GM21515 (cell line): ENCODE measurements around the gene WBP1L.
"Not testable (repeated sequence)": the region's sequence is repeated elsewhere in the genome, so short reads cannot be mapped to it uniquely, and the experiment has no call there.

Experiments
- ATAC-seq: cut with Tn5 transposase; IDR thresholded peaks from one replicate; pipeline ENCODE4 v1.9.1; 2021; ENCODE audit not compliant: unreplicated experiment

Gene WBP1L

GRCh38 chr10:102758240-102758932 lies 14.6 kb downstream of the WBP1L start:
- ATAC-seq = no peak

- ATAC-seq = not testable (repeated sequence)
These were observed 15.2 kb downstream of the WBP1L start for GRCh38 chr10:102758933-102759262.

- no peak for ATAC-seq
These were observed 15.9 kb downstream of the WBP1L start for GRCh38 chr10:102759497-102760210.

- no peak for ATAC-seq
These were observed 18.2 kb downstream of the WBP1L start for GRCh38 chr10:102761981-102762380.

- ATAC-seq = no peak
These were observed 18.8 kb downstream of the WBP1L start for GRCh38 chr10:102762401-102763015.

- no peak for ATAC-seq
These were observed 19.4 kb downstream of the WBP1L start for GRCh38 chr10:102763037-102763607.

GRCh38 chr10:102764470-102765161 lies 20.9 kb downstream of the WBP1L start:
- no peak for ATAC-seq

GRCh38 chr10:102765336-102765735 lies 21.6 kb downstream of the WBP1L start:
- ATAC-seq = no peak

- no peak for ATAC-seq
These were observed 23.8 kb downstream of the WBP1L start for GRCh38 chr10:102767428-102768160.

GRCh38 chr10:102769375-102770107 lies 25.8 kb downstream of the WBP1L start:
- no peak for ATAC-seq

- no peak for ATAC-seq
These were observed 26.3 kb downstream of the WBP1L start for GRCh38 chr10:102770108-102770482.

- ATAC-seq = no peak
These were observed 27.0 kb downstream of the WBP1L start for GRCh38 chr10:102770792-102771191.

GRCh38 chr10:102773320-102773719 lies 29.6 kb downstream of the WBP1L start:
- no peak for ATAC-seq

GRCh38 chr10:102773986-102774385 lies 30.2 kb downstream of the WBP1L start:
- no peak for ATAC-seq

GRCh38 chr10:102775201-102775934 lies 31.6 kb downstream of the WBP1L start:
- ATAC-seq = no peak

GRCh38 chr10:102775935-102776669 lies 32.4 kb downstream of the WBP1L start:
- ATAC-seq = no peak

- no peak for ATAC-seq
These were observed 33.2 kb downstream of the WBP1L start for GRCh38 chr10:102776779-102777456.
